NCI-H2171 treated with DMSO at 0.1 percent for 48 hours (cell line): Measurements from ENCODE around the gene GFRA4.

Experiments used
- DNase-seq: peaks from one replicate; lab custom pipeline; 2025; lab: John Stamatoyannopoulos, UW

Gene GFRA4, protein sequence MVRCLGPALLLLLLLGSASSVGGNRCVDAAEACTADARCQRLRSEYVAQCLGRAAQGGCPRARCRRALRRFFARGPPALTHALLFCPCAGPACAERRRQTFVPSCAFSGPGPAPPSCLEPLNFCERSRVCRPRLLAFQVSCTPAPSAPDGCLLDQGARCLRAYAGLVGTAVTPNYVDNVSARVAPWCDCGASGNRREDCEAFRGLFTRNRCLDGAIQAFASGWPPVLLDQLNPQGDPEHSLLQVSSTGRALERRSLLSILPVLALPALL

DNA sequence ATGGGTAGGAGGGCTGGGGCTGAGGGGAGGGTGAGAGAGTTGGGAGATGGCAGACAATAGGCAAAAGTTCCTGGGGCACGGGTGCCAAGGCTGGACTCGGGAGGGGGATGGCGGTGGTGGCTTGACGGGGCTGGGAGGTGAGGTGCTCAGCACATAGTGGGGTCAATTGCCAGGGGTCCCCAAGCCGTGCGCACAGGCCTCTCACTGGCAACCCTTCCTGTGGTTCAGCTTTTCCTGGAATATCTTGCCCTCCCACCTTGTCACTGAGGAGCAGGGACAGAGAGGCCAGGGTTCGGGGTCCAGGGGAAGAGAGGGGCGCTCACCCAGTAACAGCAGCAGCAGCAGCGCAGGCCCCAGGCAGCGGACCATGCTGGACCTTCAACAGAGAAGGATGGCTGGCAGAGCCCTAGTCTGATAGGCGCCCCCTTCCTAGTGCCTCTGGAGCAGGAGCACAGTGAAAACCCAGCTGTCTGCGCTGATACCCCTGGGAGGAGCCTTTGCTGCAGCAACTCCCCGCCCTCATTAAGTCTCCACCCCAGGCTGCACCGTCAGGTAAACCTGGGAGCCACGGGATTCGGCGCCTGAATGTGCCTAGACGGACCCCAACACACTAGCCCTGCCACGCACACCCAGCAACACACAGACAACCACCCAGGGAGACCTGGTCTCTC, at the start of gene GFRA4:
Gene GFRA4 (minus strand): TSS at position 369 of the 671 bp plus-strand sequence. CDS start 0 bp downstream, at position 369.
- no peak for DNase-seq

DNA sequence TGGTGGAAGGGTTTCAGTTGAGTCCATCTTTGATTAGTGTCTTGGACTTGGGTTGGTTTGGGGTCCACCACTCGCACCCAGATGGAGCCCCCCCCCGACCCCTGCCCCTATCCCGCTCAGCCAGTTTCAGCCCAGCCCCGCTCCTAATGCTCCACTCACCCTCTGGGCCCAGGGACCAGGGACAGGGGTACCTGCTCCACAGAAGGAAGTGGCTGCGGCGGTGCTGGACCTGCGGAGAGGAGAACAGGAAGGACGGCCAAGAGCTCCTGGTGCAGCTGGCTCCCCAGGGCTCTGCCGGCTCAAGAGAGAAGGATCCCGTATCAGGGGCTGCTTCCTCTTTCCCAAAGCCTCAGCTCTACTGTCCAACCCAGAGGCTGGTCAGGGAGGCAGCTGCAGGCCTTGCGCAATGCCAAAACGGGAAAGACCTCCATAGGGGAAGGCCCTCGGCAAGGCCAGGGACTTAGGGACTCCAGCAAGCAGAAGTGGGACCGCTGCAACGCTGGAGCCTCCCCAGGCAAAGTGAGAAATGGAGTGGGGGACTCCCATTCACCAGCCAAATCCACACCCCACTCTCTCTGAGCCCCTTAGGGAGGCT, 49.2 kb upstream of the GFRA4 start, which contains the start of gene SIGLEC1:
Gene SIGLEC1 (minus strand): TSS at position 322 of the 595 bp plus-strand sequence. CDS start 5,472 bp downstream, outside the sequence.
- DNase-seq, result no peak

DNA sequence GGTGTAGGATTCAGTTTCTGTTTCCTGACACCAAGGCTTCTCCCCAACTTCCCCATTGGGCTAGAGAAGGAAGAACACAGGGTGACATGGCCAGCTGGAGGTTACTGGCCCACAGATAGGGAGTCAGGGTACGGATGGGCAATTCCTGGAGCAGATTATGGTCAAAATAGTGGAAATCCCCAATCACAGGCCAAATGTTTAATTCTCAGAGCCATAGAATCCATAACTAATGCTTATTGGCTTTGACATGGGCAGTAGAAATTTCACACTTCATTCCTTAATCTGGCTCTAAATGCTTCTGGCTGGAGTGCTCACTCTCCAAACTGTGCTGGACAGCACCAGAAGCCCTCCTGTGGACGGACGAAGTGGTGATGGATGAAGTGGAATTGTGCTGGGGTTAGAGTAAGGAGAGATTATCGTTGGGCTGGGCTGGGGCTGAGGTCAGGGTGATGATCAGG, 48.3 kb upstream of the GFRA4 start:
- DNase-seq, result no peak

DNA sequence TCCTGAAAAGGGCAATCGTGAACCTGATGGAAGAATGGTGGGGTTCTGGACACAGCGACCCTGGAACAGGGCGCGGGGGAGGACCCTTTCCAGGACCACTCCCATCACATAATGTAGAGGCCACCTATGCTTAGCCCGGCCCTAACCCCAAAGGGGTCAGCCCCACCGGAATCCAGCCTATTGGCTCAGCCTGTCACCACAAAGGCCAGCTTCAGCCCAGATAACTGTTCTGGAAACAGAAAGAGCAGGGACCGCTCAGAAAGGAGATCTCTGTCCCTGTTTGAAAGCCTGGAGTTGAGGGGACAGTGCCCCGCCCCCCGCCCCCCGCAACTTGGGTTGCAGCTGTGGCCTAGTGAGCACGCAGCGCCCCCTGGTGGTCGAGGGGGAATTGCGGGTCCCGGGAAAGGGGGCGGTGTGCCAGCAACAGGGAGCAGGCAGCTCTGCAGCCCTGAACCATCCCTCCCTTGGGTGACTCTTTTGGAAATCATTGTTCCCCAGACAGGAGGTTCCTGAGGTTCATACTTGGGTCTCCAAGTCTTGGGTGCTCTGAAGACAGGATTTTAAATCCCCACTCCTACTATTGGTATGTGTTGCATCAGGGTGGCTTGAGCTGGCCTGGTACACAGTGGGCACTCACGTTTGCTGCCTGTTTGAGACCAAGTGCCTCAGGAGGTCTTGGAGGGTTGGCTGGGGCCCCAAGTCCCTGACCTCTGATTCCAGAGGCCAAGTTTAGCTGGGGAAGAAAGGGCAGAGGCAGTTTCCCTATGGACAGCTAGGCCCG, 47.7 kb upstream of the GFRA4 start:
- peak; percentile 52 for DNase-seq

DNA sequence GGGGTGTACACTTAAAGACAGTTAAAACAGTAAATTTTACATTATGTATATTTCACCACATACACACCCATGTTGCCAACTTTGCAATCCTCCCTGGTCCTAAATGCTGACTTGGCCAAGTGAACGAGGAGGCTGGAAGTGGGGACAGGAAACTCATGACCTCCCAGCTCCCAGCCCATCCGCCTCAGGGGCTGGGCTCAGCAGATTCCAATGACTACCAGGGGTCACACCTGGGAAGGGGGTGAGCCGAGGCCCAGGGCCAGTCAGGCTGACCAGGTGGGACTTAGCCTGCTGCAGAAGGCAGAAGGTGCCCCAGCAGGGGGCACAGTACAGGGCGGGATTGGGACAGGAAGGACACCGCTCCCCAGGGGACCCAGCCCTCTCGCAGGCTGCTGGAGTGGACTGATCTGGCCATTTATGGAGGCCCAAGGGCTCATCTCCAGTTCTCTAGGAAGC, 46.8 kb upstream of the GFRA4 start:
- no peak for DNase-seq

DNA sequence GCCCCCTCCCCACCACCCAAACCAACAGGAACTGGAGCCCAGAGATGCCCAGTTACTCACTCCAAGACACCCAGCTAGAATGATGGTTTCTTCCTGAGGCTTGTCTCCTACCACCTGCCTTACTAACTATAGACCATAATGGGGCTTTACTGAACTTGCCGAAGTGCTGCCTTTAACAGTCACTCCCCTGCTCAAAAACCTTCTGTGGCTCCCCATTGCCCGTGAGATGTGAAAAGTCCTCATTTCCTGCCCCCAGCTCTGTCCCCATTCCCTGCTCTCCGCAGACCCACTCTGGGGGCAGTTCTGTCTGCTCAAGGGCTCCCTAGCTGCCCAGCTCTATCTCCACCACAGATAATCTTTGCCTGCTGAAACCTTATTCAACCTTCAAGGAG, 44.3 kb upstream of the GFRA4 start:
- no peak for DNase-seq

DNA sequence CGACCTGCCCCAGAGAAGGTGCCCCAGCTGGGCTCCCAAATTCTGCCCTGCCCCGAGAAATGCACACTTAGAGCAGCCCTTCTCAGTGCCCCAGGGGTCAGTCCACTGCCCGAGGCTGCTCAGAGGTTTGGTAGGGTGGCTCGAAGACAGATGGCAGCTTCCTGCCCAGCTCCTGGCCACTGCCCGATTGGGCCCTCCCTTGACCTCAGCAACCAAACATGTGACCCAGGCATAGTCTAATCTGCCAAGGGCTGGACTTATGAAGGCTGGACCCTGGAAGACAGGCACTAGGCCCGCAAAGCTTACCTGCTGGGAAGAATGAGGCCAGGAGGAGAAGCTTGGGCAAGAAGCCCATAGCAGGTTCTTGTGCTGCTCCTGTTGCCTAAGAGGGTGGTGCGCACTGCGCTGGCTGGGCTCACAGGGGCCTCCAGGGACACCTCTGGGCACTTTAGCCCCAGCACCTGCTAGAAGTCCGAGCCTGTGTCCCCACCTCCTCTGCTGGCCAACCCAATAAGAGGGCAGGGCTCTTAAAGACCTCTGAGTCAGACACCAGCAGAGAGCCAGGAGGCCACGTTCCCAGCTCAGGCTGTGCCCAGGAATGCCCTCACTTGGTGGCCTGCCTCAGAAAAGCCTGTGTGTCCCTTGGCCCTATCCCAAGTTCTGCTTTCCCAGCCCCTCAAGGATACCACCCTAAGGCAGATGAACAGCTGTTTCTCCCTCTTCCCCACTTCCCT, 43.7 kb upstream of the GFRA4 start:
- no peak for DNase-seq

DNA sequence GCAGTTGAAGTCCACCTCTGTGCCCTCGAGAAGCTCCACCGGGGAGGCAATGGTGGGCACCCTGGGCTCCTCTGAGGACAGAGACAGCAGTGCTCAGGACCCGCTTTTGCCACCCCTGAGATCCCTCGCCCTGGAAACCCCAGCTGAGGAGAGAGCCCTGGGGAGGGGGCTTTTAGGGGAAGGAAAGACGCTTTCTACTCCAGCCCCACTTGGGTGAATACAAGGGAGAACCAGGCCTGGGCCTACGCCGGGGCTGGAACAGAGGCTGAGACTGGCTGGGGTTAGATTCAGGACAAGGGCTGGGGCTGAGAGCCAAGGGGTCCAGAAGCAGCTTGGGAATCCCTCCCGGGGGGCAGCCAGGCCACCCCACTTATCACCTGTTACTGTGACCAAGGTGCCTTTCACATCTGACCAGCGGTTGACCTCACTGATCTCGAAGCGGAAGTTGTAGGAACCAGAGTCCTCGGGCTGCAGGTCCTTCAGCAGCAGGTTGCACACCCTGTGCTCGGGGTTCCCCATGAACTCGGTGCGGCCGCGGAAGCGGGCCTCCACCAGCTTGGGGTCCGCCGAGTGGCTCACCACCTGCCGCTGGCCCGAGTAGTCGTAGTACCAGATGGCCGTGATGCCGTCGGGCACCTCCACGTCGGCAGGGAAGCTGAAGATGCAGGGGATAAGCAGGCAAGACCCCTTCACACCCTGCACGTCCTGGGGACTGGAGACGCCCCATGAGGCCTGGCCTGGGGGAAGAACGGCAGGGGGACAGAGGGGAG, 43.0 kb upstream of the GFRA4 start:
- no peak for DNase-seq

DNA sequence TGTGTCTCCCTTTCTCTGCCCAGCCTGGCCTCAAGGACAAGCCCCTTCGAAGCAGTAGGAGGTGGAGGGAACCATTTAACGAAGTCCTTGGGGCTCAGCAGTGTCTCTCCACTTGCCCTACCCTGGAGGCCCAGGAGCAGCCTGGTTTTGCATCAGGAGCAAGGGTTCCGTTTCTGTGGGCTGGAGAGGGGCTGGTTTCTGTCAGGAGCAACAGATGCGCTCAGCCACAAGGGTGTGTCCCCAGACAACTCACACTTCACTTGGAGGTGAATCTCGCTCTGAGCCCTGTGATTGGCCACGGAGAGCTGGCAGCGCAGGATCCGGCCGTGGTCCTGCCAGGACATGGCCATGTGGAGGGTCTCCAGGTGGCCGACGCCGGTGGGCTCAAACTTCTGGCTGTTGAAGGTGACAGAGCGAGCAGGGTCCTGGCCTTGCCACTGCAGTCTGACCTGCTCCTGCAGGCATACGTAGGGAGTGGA, 42.3 kb upstream of the GFRA4 start:
- DNase-seq, result no peak

DNA sequence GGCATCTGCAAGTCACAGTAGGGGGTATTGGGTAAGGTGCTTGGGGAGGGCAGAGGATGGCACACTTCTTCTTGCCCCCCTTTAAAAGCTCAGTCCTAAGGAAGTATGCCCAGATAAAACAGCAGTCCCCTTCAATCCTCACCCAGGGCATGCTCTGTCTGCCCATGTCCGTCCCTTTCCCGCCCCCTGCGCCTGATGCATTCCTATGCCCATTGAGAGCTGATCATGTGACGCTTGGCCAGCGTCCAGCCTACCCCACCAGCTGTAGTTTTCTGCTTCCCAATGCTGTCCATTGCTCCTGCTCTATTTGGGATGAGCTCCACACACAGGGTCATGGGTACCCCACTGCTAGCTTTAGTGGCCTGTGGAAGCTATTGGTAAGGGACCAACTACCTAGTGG, 40.9 kb upstream of the GFRA4 start:
- no peak for DNase-seq

DNA sequence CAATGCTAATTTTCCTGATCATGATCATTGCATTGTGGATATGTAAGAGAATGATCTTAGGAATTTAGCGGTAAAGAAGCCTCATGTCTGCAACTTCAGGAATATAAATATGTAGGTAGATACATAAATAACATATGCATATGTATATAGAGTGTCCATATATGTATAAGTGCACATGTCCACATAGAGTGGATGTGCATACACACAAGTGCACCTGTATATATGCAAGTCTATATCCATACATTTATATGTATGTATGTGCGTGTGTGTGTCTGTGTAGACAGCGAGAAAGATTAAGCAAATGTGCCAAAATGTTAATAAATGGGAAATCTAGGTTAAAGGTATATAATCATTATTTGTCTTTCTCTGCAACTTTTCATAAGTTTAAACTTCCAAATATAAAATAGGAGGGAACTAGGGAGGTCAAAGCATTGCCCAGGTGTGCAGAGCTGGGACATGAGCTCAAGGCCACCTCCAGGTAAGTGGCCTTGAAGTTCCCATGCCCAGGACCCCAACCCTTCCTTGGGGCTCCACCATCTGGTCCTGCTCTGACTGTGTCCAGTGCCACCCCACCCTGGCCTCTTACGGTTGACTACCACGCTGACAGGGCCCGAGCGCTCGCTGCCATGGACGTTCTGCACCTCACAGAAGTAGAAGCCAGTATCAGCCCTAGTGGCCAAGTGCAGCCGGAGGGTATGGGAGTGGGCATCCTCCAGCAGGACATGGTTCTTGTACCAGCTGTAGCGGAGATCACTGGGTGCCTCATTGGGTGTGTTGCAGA, 39.6 kb upstream of the GFRA4 start:
- DNase-seq, result no peak

DNA sequence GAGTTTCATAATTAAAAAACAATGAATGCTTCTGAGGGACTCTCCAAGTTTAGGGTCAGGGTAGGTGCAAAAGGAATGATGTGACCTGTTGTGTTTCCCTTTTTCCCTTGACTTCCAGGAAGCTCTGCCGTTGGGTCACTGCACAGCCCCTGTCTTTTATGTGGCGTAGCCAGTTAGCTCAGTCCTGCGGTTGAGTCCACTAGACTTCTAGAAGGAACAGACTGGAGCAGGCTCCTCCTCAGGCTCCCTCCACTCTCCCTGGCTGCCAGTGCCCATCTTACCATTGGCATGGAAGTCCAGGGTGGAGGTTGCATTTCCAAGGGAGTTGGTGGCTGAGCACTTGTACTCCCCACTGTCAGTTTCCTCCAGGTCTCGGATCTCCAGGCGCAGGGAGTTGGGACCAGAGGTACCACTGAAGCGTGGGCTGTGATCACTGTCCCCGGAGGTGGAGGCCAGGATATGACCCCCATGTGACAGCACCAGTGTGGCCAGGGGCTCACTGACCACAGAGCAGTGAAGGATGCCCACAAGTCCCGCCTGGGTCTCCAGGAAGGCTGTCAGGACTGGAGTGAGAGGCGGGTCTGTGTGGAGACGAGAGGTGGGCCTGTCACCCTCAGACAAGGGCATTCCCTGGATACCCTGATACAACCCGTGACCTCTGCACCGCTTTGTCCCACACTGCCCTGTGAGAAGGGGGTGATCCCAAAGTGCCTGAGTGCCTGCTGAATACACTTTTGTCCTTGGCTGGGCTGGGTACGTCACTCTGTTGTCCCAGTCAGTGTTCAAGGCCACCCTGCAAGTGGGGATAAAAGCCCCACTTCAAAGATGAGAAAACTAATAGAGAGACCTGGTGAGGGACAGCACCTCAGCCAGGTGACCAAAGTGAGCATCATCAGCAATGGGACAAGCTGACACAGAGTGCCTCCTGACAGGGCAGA, 38.1 kb upstream of the GFRA4 start:
- DNase-seq, result no peak

DNA sequence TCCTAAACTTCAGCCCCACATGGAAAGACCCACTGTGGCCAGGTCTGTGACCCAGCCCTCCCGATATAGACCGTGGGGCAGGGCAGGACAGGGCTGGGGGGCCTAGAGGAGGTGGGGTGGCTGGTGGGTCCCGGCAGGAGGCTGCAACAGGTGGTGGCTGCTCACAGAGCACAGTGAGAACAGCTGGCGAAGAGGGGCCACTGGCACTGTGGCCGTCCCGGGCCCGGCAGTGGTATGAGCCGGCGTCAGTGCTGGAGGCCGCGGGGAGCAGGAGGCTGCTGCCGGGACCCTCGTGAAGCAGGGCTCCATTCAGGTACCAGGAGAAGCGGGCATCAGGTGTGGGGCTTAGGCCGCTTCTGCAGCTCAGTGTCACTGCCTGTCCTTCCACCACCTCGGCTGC, 35.8 kb upstream of the GFRA4 start:
- no peak for DNase-seq

DNA sequence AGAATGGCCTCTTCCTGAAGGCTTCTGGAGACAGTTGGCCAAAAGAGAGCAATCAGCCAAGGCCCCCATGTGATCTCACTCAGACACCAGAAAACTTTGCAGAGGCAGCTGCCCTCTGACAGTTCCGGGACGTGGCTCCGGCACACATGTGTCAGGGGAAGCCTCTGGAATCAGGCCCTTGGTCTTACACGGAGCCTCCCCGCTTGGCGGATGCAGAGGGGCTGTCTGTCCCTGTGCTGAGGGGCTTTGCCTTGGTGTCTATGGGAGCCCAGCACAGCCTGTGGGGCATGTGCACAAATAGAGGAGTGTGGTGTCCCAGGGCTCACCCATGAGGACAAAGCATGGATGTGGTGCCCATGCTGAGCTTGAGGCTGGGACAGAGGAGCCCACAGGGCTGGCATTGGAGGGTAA, 35.4 kb upstream of the GFRA4 start:
- no peak for DNase-seq

DNA sequence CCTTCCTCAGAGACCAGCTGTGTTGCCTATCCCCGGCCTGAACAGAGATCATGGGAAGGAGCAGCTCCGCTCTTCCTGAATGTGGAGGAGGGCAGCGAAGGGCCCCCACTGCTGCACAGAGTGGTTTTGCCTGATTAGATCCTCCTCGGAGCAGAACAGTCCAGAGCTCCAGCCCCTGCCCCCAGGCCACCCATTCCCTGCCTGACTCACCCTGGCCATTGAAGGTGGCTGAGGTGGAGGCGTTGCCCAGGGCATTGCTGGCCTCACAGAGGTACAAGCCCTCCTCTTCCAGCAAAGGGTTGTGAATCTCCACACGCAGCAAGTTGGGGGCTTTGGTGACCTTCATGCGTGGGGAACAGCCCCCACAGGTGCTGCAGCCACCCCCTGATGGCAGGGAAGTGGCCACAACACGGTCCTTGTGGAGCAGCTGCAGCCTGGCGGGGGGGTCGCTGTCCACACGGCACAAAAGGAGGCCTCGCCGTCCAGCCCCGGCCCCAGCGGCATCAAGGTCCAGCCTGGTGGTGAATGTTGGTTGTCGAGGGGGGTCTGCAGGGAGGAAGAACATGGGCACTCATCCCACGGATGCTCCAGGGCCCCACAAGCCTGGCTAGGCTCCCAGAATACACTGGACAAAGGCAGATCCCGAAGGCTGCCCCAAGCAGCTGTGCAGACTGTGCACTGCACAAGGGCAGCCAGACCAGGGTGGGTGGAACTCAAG, 34.5 kb upstream of the GFRA4 start:
- no peak for DNase-seq

DNA sequence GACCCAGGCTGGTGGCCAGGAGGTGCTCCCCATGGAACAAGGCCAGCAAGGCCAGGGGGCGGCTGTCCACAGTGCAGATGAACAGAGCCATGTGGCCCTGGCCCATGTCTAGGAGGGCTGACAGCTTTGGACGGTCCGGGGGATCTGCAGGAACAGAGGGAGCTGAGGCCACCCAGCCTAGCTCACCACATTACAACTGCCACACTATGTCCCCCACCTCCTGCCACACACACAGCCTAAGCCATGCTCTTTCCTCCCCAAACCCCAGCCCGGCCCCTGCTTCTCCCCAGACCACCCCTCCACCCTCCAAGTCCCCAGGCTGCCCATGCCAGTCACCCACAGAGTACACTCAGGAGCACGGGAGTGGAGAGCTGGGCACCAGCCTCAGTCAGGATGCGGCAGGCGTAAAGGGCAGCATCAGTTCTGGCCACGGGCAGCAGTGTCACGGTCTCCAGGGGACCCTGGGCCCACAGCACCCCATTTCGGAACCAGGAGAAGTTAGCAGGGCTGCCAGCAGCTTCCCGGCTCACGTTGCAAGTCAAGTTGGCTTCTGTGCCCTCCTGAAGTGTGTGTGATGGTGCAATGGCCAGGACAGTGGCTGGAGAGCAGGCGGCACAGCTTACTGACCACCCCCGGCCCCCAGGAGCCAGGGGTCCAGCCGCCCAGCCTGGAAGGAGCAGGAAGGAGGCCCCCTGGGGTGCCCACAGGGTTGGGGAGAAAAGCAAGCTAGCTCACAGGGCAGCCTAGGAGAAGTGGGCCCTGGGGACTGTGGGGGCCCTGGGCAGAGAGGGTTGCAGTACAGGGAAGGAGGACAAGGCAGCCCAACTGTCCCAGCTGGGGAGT, 33.8 kb upstream of the GFRA4 start:
- no peak for DNase-seq

DNA sequence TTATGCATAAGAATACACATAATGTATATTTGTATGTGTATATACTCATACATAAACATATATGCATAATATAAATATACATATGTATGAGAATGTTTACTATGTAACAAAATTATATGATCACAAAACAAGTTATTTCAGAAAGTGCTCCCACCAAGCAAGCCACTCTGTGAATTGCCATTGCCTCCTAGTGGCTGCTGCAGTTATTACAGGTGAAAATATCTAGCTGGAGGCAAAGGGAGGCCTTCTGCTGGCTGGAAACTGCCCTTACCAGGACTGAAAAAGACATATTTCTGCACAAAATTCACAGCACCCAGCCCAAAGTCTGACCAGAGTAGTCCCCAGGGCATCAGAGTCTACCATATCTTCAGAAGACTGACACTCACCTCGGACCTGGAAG, 33.0 kb upstream of the GFRA4 start:
- no peak for DNase-seq
